ENCODE data around the gene HSDL1. TPM values are rescaled to one million over a fixed set of nuclear protein-coding genes. Genes with fewer than 3 reads are reported as not detected.
"Not testable (repeated sequence)": the region's sequence is repeated elsewhere in the genome, so short reads cannot be mapped to it uniquely, and the experiment has no call there.

HSDL1 gene
- total RNA-seq, 1 donor from 2014 or later, result 30.1 TPM

DNA sequence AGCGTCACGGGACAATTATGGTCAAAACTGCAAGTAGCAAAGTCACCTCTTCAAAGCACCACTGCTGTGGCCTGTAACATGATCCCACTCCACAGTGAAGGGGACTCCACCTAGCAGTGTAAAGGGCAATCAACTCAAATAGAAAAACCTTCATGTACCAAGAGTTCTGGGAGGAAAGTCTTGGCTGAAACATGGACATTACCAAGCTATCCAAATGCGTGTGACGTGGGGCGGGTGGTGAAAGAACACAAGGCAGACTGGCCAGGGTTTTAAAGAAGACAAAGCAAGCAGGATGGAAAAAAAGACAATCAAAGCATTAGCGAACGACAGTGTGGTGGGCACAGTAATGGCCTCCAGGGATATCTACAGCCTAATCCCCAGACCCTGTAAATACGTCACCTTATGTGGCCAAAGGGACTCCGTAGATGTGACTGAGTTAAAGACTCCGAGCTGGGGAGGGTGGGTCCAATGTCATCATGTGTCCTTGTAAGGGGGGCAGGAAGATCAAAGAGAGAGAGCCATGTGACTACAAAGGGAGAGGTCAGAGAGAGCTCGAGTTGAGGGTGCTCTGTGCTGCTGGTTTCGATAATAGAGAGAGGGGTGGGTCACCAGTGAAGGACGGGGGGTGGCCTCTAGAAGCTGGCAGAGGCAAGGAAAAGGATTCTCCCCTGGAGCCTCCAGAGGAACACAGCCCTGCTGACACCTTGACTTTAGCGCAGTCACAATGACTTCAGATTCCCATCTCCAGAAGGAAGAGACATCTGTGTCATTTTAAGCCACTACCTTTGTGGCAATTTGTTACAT, 6.0 kb downstream of the HSDL1 start:
- DNase-seq (ENCODE audit: low read depth, low spot score), result no peak

DNA sequence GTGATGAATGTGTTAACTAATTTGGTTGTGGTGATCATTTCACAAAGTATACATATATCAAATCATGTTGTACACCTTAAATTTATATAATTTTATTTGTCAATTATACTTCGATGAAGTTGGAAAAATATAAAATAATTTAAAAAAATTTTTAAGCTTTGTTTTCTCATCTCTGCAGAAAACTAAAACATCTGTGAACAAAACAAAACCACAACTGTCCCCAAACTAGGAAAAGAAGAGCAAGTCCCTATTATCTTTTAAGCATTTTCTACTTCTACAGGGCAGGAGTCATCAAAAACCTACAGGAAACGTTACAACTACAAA, 6.5 kb downstream of the HSDL1 start:
- no peak for DNase-seq (ENCODE audit: low read depth, low spot score)

DNA sequence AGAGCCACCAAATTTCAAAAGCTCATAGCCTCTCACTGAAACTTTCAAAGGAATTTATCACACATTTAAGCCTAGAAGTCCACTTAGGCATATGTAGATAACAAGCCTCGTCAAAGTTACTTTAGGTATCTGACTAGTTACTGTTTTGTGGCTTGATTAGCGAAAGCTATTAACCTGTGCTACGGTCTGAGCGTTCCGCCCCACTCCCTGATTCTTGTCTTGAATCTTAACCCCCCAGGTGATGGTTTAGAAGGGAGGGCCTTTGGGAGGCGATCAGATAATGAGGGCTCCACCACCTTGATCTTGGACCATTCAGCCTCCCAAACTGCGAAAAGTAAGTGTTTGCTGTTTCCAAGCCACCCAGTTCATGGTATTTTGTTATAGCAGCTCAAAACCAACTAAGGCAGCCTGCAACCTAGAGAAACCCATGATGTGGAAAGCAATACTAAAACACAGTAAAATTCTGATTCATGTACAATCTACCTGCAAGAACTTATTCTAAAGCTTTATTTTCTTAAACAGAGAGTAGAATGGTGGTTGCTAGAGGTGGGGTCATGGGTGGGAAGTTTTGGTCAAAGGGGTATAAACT, 7.1 kb downstream of the HSDL1 start:
- no peak for DNase-seq (ENCODE audit: low read depth, low spot score)

DNA sequence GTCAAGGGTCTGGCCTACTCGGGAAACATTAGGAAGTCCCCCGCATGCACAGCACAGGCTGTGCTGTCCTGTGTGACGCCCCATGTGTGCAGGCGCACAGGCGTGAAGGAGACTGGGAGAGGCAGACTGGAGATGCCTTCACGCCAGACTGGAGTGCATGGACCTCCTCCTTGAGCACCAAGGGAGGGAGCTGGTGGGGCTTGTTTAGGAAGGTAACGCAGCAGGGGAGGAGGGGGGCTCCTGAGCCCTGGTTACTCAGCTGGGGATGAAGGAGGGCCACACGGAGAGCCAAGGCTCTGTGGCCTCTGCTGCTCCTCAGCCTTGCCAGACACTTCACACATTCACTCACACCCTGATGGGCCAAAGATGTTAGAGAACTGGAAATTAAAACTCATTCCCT, 7.7 kb downstream of the HSDL1 start:
- DNase-seq (ENCODE audit: low read depth, low spot score), result no peak

DNA sequence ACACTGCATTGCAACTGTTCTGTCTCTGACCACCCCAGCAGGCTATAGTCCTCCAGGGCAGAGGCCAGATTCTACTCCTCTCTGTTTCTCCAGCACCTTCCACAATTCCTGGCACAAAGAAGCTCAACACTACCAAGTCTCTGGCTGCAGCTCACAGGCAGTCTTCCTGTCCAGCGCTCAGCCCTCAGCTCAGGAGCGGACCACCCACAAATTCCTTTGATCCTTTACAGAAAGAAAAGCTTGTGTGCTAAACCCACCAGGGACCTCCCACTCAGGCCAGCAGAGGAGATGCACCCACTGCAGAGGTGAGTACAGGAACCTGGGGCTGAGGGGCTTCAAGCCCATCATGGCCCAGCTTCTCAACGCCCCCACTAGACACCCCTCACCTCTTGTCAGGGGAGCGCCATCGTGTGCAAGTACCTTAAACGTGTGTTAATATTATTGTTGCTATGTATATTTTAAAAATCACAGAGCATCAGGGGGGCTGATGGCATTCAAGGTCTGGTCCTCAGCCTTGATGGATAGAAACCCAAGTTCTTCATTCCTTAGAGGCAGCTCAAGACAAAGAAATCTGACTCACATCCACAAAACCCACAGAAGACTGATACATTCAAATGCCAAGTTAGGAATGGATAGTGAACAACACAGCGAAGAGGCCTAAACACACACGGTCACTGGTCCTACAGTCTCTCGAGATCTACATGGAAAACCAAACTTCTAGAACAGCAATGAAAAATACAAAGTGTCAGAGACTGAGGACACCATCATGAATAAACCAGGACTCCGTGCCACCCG, 8.4 kb downstream of the HSDL1 start:
- no peak for DNase-seq (ENCODE audit: low read depth, low spot score)

DNA sequence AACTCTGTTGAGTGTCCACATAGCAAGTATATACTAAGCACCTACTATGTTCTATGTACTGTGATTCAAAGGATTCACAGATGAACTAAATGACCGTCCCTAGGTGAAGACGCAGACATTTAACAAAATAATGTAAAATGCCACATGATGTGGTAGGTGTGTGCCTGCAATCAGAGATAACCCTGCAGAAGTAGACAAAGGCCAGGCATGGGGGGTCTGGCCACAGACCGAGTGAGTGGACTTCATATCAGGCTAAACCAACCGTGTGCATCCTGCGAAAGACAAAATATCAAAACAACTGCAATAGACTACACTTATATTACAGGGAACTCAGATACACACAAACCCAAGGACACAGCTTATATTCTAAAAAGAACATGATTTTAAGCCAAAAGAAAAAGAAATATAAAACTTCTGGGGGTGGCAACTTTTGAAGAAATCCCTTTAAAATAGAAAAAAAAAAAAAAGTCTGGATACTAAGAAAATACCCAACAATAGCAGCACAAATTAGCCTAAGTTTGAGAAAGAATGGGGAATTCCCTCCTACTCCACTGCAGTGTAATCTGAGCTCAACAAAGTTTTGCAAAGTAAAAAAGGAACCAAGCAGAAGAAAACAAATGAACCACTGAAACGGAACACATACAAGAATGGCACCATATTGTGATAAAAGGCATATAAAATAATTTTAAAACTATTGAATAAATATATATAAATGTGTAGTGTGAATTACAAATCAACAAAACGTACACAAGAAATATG, 12.3 kb downstream of the HSDL1 start:
- DNase-seq (ENCODE audit: low read depth, low spot score), result no peak

DNA sequence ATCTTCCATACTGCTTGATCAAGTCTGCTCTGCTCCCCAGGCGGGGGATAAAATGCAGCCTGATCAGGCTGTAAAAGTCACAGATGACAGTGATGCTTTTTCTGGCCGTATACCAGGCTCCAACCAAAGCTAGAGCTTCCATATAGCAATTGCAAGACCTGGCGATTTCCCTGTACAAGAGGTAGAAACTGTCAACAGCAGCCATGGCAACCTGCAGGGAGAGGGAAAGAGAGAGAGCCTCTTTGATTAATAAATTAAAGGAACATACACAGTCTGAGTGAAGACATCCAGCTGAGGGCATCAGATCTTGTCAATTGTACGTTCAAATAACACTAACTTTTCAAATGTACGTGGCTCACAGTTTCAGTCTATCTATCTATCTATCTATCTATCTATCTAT, 13.9 kb downstream of the HSDL1 start:
- no peak for DNase-seq (ENCODE audit: low read depth, low spot score)

DNA sequence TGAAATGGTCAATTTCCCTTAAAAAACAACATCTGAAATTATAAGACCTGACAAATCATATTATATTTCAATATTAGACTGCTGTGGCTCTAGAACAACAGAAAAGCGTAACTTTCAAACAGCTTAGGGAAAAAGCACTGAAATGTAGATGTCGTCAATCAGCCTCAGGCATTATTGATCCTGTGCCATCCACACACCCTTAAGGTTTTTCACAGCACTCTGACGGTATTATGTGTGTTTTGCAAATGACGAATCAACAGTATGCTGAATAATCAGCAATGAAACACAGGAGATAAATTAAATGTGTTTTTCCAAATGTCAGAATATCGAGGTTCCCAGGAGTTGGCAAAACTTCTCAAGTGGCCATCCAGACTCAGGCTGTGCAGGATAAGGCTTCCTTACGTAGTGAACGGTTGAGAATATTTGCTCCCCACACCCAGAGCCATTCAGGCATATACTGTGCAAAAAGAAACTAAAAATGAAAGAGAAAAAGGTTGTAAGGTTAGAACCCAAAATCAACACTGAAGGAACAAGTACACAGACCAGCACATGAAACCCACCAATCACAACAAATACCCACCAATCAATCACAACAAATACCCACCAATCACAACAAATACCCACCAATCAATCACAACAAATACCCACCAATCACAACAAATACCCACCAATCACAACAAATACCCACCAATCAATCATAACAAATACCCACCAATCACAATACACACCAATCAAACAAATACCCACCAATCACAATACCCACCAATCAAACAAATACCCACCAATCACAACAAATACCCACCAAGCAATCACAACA, 20.5 kb downstream of the HSDL1 start:
- DNase-seq (ENCODE audit: low read depth, low spot score), result no peak

DNA sequence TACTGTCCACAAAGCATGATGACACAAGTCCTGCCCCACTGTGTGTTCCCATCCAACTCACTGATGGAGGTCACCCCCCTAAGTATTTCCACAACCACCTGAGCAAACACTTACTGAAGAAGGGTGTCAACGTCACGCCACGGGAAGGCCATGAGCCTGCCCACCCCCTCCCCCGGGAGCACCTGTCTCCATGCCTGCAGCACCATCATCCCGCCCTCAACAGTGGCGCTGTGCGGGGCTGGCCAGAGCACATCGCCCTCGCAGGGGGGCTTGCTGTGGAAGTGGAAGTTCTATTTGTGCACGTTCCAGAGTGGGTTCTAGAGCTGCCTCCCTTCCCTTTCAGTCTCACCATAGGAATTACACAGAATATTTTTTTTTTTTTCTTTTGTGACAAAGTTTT, 24.0 kb downstream of the HSDL1 start:
- no peak for DNase-seq (ENCODE audit: low read depth, low spot score)

DNA sequence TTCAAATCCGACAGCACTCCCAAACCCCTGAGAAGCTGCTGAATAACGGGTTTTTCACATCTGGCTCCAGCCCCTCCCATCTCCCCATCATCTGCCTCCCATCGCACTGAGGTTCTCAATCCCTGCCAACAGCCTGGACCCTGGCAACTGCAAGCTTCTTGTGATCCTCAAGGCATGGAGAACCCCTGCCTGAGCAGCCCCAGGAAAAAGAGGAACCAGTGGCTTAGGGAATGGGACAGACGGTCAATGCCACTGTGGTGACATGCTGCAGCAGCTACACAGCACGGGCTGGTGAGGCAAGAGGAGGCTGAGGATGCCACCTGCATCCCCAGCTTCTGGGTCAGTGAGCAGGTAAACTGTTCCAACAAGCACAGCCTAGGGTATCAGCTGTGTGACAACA, 25.0 kb downstream of the HSDL1 start:
- no peak for DNase-seq (ENCODE audit: low read depth, low spot score)

DNA sequence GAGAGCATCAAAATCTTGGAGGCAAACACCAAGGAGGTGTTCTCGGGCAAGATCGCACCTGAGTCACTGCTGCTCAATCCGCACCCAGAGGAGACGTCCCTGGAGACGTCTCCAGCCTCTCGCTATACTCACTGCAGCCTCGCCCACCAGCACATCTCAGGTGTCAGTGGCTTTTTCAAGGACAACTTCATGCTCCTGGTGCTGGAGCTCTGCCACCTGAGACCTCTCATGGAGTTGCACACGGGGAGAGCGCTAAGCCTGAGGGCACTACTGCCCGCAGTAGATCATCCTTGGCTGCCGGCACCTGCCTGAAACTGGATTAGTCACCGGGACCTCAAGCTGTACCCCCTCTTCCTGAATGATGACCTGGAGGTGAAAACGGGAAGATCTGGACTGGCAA, 25.6 kb downstream of the HSDL1 start:
- no peak for DNase-seq (ENCODE audit: low read depth, low spot score)

DNA sequence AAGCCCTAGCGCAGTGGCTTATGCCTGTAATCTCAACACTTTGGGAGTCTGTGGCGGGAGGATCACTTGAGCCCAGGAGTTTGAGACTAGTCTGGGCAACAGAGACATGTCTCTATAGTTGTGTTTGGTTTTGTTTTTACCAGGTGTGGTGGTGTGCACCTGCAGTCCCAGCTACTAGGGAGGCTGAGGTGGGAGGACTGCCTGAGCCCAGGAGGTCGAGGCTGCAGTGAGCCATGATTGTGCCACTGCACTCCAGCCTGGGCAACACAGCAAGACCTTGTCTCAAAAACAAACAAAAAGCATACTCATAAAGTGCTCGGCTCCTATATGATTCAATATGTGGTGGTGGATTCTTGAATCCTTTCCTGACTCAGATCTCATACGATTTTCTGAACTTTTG, 26.7 kb downstream of the HSDL1 start:
- not testable (repeated sequence) for DNase-seq (ENCODE audit: low read depth, low spot score)

DNA sequence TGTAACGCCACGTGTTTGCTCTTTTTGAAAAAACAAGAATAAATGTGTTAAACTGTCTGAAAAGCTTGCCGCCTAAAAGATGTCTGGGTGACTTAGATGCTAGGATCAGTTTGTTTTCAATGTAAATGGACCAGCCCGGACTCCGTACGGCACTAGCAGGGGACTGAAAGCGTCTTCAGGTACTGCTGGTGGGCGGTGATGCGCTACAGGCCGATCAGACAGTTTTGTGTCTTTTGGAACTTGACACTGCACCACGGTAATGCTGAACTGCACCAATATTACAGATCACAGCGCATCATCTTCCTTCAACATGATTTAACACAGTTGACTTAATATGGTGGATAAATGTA, 27.5 kb downstream of the HSDL1 start:
- no peak for DNase-seq (ENCODE audit: low read depth, low spot score)

DNA sequence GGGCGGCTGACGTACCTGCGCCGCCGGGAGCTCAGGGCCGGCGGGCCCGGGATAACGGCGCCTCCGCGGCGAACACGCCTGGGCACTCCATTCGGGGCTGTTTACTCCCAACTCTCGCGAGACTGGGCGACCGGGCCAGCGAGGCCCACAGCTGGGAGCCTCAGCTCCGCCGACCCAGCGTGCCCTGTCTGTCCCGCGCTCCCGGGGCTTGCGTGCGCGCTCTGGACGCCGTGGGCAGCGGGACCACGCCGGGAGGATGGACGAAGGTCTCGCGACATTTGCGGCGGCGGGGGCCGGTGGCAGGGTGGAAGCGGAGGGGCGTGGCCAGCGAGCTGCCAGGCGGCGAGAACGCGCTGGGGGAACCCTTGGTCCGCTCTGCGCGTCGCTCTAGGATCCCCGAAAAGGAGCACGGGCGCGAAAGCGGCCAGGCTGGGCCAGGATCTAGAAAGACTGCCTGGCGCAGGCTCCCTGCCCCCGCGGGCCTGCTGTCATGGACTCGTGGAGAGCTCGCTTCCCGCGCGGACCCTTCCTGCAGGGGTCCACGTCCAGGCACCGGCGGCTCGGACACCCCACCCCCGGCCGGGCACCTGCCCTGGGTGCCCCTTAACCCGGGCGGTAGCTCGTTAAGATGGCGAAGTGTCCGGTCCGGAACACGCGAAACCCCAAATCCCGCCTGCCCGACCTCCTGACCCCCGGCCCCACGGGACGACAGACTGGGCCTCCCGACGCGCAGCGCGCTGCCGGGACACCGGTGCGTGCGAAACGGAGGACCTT, 28.1 kb downstream of the HSDL1 start, which contains the start of gene MBTPS1:
Gene MBTPS1, minus strand, starts transcription at position 223 of the 774 bp plus-strand sequence. CDS start 15,159 bp downstream, outside the sequence.
- DNase-seq (ENCODE audit: low read depth, low spot score), result peak; percentile 91

DNA sequence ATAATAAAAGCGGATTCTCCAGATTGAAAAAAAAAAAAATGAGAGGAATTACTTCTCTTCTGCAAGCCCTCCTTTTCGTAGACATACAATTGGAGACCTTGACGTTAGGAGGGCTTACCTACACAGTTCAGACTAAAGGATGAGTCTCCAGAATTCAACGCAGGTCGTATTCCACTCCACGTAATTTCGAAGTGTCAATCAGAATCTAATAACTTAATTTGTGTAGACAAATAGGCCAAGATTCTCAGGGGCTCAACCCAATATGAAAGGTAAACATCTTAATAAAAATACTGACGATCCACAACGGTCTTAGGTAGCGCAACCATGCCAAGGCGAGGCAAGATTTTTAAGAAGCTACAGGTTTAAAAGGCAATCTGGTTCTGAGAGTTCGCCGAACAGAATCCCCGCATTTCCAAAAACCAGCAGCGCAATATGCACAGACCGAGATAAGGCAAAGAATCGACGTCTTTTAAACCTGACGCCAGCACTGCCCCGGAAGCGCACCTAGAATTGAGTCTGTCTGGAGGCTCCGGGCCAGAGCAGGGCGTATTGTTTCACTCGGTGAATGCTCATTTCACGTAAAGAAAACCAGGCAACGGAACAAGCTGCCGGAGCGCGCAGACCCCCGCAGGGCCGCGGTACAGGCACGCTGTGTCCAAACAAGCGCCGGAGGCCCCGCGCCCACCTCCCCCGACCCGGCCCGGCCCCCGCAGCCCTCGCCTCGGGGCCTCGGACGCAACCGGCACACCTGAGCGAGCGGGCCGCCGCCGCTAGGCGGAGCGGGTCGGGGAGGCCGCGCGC, 28.9 kb downstream of the HSDL1 start:
- DNase-seq (ENCODE audit: low read depth, low spot score), result no peak

DNA sequence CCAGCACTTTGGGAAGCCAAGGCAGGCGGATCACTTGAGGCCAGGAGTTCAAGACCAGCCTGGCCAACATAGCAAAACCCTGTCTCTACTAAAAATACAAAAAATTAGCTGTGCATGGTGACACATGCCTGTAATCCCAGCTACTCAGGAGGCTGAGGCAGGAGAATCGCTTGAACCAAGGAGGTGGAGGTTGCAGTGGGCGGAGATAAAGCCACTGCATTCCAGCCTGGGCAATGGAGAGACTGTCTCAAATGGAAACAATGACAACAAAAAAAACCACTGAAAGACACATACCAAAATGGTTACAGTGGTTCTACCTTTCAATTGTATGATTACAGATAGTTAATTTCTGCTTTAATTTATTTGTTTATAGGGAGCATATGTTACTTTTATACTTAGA, 33.0 kb downstream of the HSDL1 start:
- DNase-seq (ENCODE audit: low read depth, low spot score), result not testable (repeated sequence)

DNA sequence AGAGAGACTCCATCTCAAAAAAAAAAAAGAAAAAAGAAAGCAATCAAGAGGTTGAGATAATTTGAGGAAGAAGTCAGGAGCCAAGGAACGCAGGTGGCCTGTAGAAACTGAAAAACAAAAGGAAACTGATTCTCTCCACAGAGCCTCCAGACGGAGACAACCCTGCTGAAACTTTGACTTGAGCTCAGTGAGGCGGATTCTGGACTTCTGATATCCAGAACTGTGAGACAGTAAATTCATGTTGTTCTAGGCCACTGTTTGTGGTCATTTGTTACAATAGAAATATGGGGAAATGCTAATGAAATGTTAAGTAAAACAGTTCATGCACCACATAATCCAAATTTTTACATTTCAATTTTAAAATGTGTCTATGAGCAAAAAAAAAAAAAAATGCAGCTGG, 33.5 kb downstream of the HSDL1 start:
- DNase-seq (ENCODE audit: low read depth, low spot score), result no peak

DNA sequence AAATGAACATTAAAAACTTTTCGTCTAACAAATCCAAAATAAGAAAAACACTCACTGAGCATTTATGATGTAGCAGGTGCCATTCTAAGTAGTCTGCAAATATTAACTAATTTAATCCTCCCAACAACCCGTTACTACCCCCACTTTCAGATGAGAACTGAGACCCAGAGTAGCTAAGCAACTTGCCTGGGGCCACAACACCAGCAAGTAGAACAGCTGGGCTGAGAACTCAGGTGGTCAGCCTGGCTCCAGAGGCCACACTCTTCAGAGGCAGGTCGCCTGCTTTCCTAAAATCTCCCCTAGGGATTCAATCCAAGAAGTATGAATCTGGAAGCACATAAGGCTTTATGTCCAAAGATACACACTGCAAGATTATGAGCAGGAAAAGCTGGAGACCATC, 34.5 kb downstream of the HSDL1 start:
- no peak for DNase-seq (ENCODE audit: low read depth, low spot score)

DNA sequence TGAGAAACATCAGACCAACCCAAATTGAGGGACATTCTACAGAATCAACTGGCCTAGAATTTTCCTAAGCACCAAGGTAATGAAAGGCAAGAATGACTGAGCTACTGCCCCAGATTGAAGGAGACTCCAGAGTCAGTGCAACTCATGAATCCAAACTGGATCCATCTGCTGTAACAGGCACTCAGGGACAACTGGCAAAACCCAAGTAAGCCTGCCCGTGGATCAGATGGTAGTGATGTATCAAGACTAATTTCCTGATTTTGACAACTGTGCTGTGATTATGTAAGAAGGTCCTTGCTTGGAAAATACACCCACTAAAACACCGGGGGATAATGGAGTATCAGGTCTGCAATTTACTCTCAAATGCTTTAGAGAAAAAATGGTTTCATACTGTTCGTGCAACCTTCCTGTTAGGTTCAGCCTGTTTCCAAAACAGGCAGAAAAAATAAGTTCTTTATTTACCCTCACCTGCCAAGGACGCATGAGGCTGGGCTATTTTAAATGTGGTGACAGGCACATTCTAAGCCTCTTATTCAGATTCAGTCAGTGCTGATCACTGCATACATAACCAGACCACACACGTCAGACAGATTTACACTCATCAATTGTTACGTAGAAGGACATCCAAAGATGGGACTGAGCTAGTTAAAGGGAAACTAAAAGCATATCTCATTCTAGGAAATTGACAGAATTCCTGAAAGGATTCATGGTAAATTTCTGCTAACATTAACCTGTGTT, 35.2 kb downstream of the HSDL1 start:
- DNase-seq (ENCODE audit: low read depth, low spot score), result no peak

All from pulmonary artery endothelial cell (primary cell).